K562 (cell line): ENCODE results near the gene ZNF213. TPM values are rescaled to one million over a fixed set of nuclear protein-coding genes. Genes with fewer than 3 reads are reported as not detected.

Experiments used
- BRD9 ChIP-seq: fragments of 450-650 bp; IDR thresholded peaks from 2 replicates; pipeline ENCODE4 v1.6.1; 2018; ENCODE audit warnings: low read depth; ENCODE audit not compliant: partially characterized antibody
- CC2D1A ChIP-seq: fragments of 450-650 bp; IDR thresholded peaks from 2 replicates; pipeline ENCODE4 v1.6.1; 2017; ENCODE audit warnings: mild to moderate bottlenecking
- ETV1 ChIP-seq: fragments of 450-650 bp; conservative IDR thresholded peaks from 2 replicates; pipeline ENCODE4 v1.6.1; 2016; ENCODE audit warnings: missing genetic modification characterization, control low read depth, low read depth, missing compliant biosample characterization
- HDAC2 ChIP-seq: fragments of 450-650 bp; IDR thresholded peaks from 2 replicates; pipeline ENCODE4 v1.6.1; 2016; ENCODE audit warnings: mild to moderate bottlenecking
- KLF10 ChIP-seq: fragments of 250-450 bp; sonication (Bioruptor Pico); IDR thresholded peaks from 2 replicates; pipeline ENCODE4 v1.6.1; 2021; ENCODE audit warnings: matching md5 sums
- KLF13 ChIP-seq: fragments of 450-650 bp; IDR thresholded peaks from 2 replicates; pipeline ENCODE4 v1.6.1; 2016; ENCODE audit warnings: missing genetic modification characterization, low read depth, mild to moderate bottlenecking, missing compliant biosample characterization, moderate library complexity, borderline replicate concordance
- POLR2A ChIP-seq: fragments of 450-650 bp; conservative IDR thresholded peaks from 2 replicates; pipeline ENCODE4 v1.6.1; 2016
- SNIP1 ChIP-seq: fragments of 450-650 bp; IDR thresholded peaks from 2 replicates; pipeline ENCODE4 v1.7.1; 2017; ENCODE audit warnings: low read depth, mild to moderate bottlenecking
- TOE1 ChIP-seq, 2 experiments: fragments of 450-650 bp in 1 of 2; sonication (generic) in 1 of 2; formaldehyde crosslinking in 1 of 2; IDR thresholded peaks; 2 replicates each; pipeline versions ENCODE4 v1.7.1 to v1.8.0; 2016 to 2022; ENCODE audit warnings: borderline replicate concordance in 2 of 2, mild to moderate bottlenecking in 2 of 2, antibody characterized with exemption in 1 of 2, inconsistent platforms in 1 of 2, low read depth in 1 of 2, missing genetic modification reagents in 1 of 2, moderate library complexity in 1 of 2
- XRCC5 ChIP-seq: fragments of 200-400 bp; formaldehyde crosslinking; IDR thresholded peaks from 2 replicates; pipeline ENCODE4 v1.6.1; 2017; ENCODE audit warnings: low read depth, mild to moderate bottlenecking, low read length
- ZBTB17 ChIP-seq: fragments of 450-650 bp; formaldehyde crosslinking; IDR thresholded peaks from 2 replicates; pipeline ENCODE4 v1.4.0; 2020; ENCODE audit warnings: mild to moderate bottlenecking
- ZNF79 ChIP-seq: fragments of 250-450 bp; sonication (Bioruptor Pico); IDR thresholded peaks from 2 replicates; pipeline ENCODE4 v1.4.0; 2020; ENCODE audit warnings: low read depth, mild to moderate bottlenecking, moderate library complexity
- polyA plus RNA-seq, 8 experiments: library from polyadenylated mRNA; depleted of rRNA in 4 of 8; stranded (reverse) in 5 of 8; unstranded in 3 of 8; fragments of >200 nt; fragmentation: Nextera tagmentation in 2 of 8; fragmentation: Illumina TruSeq in 1 of 8; extraction: Ambion mirVana in 2 of 8; extraction: Trizol in 1 of 8; gene quantifications; 2 replicates each; pipeline versions ENCODE4 v1.2.1 to v1.2.3, GENCODE V29; 2011 to 2014; ENCODE audit warnings: inconsistent platforms in 1 of 8, missing spikeins in 1 of 8
- total RNA-seq, 7 experiments: library from RNA; depleted of rRNA in 6 of 7; stranded (reverse); fragments of >200 nt in 6 of 7; fragmentation: Illumina TruSeq in 2 of 7; extraction: Trizol in 2 of 7; gene quantifications; 2 replicates each; pipeline versions ENCODE4 v1.2.1 to v1.2.3, GENCODE V29; 2011 to 2021; ENCODE audit warnings: low replicate concordance in 1 of 7
- TF ChIP-seq, protein P1 (sequence below): sonication (generic); formaldehyde crosslinking; IDR thresholded peaks from 2 replicates; pipeline ENCODE4 v1.8.0; 2022; ENCODE audit warnings: mild to moderate bottlenecking, missing genetic modification reagents
- TF ChIP-seq, protein P2 (sequence below): sonication (generic); formaldehyde crosslinking; IDR thresholded peaks from 2 replicates; pipeline ENCODE4 v1.8.1; 2023; ENCODE audit warnings: mild to moderate bottlenecking, missing genetic modification reagents, moderate library complexity
- TF ChIP-seq, protein P3 (sequence below): sonication (generic); formaldehyde crosslinking; IDR thresholded peaks from 2 replicates; pipeline ENCODE4 v1.8.0; 2022; ENCODE audit warnings: mild to moderate bottlenecking, missing genetic modification reagents, borderline replicate concordance
- TF ChIP-seq, protein P4 (sequence below): fragments of 450-650 bp; IDR thresholded peaks from 2 replicates; pipeline ENCODE4 v1.6.1; 2016; ENCODE audit warnings: borderline replicate concordance

ZNF213 gene
- total and polyA plus RNA-seq, 9 of the 15 experiments (the other 6 are each of a cell fraction or from before 2014, with no cell fraction given): 0.49 to 10.0 (median 1.8) TPM

DNA sequence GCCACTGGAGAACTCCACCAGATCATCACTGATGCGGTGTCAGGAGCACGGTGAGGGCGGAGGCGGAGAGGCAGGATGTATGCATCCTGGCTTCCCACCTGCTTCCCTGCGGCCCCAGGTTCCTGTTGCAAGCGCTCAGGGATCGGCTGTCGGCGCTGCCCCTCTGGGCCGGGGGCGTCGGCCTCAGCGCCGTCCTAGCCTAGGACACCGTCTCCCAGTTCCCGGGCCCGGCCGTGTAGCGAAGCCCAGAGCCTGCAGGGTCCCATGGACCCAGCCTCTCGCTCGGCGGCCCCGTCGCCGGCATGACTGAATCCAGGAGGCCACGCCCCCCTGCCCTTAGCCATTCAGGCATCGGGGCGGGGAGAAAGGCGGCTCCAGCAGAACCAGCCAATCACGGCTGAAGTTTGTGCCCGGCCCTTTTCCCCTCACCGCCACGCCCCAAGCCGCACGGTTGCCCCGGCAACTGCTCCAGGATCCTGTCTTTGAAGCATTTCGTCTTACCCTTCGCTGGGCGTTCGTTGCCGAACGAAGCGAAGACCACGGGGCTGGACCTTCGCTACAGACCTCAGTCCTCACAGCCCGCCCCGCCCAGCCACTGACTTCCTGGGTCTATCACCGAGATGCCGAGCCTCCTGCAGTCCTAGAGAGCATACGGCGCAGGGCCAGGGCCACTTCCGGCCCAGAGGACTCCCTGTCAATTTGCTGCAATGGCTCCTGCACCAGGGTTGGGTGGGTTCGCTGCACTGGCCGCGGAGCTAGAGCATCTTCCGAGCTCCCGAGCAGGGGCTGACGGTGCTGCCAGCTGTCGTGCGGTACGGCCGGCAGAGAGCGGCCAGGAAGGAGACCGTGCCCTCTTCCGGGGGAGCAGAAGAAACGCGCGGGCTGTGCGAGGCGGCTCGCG, 10.6 kb upstream of the ZNF213 start (continued):
- TF ChIP-seq, protein P1, sequence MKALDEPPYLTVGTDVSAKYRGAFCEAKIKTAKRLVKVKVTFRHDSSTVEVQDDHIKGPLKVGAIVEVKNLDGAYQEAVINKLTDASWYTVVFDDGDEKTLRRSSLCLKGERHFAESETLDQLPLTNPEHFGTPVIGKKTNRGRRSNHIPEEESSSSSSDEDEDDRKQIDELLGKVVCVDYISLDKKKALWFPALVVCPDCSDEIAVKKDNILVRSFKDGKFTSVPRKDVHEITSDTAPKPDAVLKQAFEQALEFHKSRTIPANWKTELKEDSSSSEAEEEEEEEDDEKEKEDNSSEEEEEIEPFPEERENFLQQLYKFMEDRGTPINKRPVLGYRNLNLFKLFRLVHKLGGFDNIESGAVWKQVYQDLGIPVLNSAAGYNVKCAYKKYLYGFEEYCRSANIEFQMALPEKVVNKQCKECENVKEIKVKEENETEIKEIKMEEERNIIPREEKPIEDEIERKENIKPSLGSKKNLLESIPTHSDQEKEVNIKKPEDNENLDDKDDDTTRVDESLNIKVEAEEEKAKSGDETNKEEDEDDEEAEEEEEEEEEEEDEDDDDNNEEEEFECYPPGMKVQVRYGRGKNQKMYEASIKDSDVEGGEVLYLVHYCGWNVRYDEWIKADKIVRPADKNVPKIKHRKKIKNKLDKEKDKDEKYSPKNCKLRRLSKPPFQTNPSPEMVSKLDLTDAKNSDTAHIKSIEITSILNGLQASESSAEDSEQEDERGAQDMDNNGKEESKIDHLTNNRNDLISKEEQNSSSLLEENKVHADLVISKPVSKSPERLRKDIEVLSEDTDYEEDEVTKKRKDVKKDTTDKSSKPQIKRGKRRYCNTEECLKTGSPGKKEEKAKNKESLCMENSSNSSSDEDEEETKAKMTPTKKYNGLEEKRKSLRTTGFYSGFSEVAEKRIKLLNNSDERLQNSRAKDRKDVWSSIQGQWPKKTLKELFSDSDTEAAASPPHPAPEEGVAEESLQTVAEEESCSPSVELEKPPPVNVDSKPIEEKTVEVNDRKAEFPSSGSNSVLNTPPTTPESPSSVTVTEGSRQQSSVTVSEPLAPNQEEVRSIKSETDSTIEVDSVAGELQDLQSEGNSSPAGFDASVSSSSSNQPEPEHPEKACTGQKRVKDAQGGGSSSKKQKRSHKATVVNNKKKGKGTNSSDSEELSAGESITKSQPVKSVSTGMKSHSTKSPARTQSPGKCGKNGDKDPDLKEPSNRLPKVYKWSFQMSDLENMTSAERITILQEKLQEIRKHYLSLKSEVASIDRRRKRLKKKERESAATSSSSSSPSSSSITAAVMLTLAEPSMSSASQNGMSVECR (CRISPR knock-in tag): peak; percentile 99
- TF ChIP-seq, protein P2, sequence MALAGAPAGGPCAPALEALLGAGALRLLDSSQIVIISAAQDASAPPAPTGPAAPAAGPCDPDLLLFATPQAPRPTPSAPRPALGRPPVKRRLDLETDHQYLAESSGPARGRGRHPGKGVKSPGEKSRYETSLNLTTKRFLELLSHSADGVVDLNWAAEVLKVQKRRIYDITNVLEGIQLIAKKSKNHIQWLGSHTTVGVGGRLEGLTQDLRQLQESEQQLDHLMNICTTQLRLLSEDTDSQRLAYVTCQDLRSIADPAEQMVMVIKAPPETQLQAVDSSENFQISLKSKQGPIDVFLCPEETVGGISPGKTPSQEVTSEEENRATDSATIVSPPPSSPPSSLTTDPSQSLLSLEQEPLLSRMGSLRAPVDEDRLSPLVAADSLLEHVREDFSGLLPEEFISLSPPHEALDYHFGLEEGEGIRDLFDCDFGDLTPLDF (CRISPR knock-in tag): peak; percentile 74; the same call in 1 of the 2 replicates
- TF ChIP-seq POLR2A: peak; percentile 83
- TF ChIP-seq ZBTB17 (CRISPR knock-in tag): 0 out of 2 replicates have a peak, but pooled peaks have one; percentile 28
- peak; percentile 19 for TF ChIP-seq BRD9
- peak; percentile 23; the same call in 1 of the 2 replicates for TF ChIP-seq TOE1 (IDR thresholded peaks at IDR 0.05; ENCODE audit: borderline replicate concordance)
- no peak for TF ChIP-seq TOE1 (CRISPR knock-in tag; IDR thresholded peaks at IDR 0.05; ENCODE audit: borderline replicate concordance, low read depth)
- TF ChIP-seq, protein P3, sequence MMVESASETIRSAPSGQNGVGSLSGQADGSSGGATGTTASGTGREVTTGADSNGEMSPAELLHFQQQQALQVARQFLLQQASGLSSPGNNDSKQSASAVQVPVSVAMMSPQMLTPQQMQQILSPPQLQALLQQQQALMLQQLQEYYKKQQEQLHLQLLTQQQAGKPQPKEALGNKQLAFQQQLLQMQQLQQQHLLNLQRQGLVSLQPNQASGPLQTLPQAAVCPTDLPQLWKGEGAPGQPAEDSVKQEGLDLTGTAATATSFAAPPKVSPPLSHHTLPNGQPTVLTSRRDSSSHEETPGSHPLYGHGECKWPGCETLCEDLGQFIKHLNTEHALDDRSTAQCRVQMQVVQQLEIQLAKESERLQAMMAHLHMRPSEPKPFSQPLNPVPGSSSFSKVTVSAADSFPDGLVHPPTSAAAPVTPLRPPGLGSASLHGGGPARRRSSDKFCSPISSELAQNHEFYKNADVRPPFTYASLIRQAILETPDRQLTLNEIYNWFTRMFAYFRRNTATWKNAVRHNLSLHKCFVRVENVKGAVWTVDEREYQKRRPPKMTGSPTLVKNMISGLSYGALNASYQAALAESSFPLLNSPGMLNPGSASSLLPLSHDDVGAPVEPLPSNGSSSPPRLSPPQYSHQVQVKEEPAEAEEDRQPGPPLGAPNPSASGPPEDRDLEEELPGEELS (CRISPR knock-in tag): 0 out of 2 replicates have a peak, but pooled peaks have one; percentile 38
- no peak for TF ChIP-seq ZNF79 (CRISPR knock-in tag)
- peak; percentile 64; the same call in 1 of the 2 replicates for TF ChIP-seq SNIP1
- peak; percentile 62; the same call in 1 of the 2 replicates for TF ChIP-seq KLF13 (tag)
- TF ChIP-seq KLF10 (CRISPR knock-in tag): no peak
- TF ChIP-seq ETV1 (tag): peak; percentile 94
- peak; percentile 71 for TF ChIP-seq HDAC2
- 0 out of 2 replicates have a peak, but pooled peaks have one; percentile 66 for TF ChIP-seq XRCC5
- TF ChIP-seq, protein P4, sequence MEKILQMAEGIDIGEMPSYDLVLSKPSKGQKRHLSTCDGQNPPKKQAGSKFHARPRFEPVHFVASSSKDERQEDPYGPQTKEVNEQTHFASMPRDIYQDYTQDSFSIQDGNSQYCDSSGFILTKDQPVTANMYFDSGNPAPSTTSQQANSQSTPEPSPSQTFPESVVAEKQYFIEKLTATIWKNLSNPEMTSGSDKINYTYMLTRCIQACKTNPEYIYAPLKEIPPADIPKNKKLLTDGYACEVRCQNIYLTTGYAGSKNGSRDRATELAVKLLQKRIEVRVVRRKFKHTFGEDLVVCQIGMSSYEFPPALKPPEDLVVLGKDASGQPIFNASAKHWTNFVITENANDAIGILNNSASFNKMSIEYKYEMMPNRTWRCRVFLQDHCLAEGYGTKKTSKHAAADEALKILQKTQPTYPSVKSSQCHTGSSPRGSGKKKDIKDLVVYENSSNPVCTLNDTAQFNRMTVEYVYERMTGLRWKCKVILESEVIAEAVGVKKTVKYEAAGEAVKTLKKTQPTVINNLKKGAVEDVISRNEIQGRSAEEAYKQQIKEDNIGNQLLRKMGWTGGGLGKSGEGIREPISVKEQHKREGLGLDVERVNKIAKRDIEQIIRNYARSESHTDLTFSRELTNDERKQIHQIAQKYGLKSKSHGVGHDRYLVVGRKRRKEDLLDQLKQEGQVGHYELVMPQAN: peak; percentile 94
- no peak for TF ChIP-seq CC2D1A
